Endothelial cell (in vitro differentiated cells): Measurements from ENCODE around the gene SIL1. TPM values are rescaled to one million over a fixed set of nuclear protein-coding genes. Genes with fewer than 3 reads are reported as not detected.

ENCODE experiments used
- DNase-seq: peaks from one replicate; pipeline ENCODE4 v3.0.0; 2021; ENCODE audit warnings: low spot score
- H3K27ac Mint-ChIP-seq: one replicate; pipeline ENCODE4 v1.8.0; 2021; ENCODE audit warnings: mixed read lengths, inconsistent platforms; ENCODE audit not compliant: unreplicated experiment
- H3K27me3 Mint-ChIP-seq: one replicate; pipeline ENCODE4 v1.8.0; 2021; ENCODE audit warnings: mild to moderate bottlenecking, moderate library complexity, mixed read lengths, inconsistent platforms; ENCODE audit not compliant: unreplicated experiment
- H3K36me3 Mint-ChIP-seq: one replicate; pipeline ENCODE4 v1.8.0; 2021; ENCODE audit warnings: mild to moderate bottlenecking, low read depth, mixed read lengths, inconsistent platforms; ENCODE audit not compliant: unreplicated experiment
- H3K4me1 Mint-ChIP-seq: one replicate; pipeline ENCODE4 v1.8.0; 2021; ENCODE audit warnings: mild to moderate bottlenecking, mixed read lengths, inconsistent platforms; ENCODE audit not compliant: unreplicated experiment
- H3K4me3 Mint-ChIP-seq: one replicate; pipeline ENCODE4 v1.8.0; 2021; ENCODE audit warnings: mild to moderate bottlenecking, mixed read lengths, inconsistent platforms; ENCODE audit not compliant: unreplicated experiment
- H3K9me3 Mint-ChIP-seq: one replicate; pipeline ENCODE4 v1.8.0; 2021; ENCODE audit warnings: mixed read lengths, inconsistent platforms; ENCODE audit not compliant: unreplicated experiment
- total RNA-seq: library from RNA; stranded (reverse); fragmentation: NEBNext Ultra II Directional; extraction: Animal tissue kit (Norgen Biotek cat#: 25700); gene quantifications from one replicate; pipeline ENCODE4 v1.2.1, GENCODE V29; 2021; ENCODE audit not compliant: unreplicated experiment
- TF ChIP-seq, protein P1 (sequence below): fragments of 200-600 bp; sonication (generic); IDR thresholded peaks from one replicate; pipeline ENCODE4 v1.5.0; 2021; ENCODE audit warnings: antibody characterized with exemption; ENCODE audit not compliant: unreplicated experiment

The SIL1 gene
- total RNA-seq, 1 donor from 2014 or later = 35.6 TPM

DNA sequence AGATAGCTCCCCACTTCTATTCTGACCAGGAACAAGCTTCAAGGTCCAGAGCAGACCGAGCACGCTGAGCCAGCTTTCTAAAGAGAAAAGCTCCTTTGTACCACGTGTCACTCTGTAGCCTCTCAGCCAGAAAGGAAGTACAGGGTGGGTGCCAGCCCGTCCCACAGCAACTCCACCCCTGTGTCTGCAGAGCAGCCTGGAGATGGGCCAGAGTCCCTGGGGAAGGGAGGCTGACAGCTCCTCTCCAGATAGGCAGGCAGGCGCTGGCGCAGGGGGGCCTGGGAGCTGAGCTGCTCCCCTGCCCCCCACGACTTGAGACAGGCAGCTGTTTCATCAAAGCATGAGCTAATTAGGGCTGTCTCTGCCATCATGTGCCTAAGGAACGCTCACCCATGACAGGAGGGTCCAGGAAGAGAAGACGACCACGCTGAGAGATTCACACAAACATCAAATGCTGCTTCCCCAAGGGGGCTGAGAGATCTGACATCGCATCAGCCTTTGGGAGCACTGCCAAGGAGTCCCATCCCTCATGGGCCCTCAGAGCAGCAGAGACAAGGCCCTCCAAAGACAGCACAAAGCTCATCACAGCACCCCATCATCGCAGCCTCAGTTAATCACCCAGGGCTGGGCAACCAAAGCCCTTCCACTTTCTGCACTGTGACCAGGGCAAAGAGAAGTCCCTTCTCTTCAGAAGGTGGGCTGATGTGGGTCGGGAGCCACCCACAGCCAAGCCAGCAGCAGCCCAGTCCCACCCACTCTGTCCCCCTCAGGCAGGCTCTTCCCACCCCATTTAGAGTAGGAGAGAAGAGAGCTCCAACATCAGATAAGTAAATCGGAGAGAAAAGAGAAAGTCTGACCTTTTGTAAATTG lies 244.5 kb downstream of the SIL1 start:
- no peak overlapping the region for H3K4me3 Mint-ChIP-seq
- H3K36me3 Mint-ChIP-seq = peaks cover 4% of the 10 kb centered on the region
- no peak overlapping the region for H3K27ac Mint-ChIP-seq
- TF ChIP-seq, protein P1, sequence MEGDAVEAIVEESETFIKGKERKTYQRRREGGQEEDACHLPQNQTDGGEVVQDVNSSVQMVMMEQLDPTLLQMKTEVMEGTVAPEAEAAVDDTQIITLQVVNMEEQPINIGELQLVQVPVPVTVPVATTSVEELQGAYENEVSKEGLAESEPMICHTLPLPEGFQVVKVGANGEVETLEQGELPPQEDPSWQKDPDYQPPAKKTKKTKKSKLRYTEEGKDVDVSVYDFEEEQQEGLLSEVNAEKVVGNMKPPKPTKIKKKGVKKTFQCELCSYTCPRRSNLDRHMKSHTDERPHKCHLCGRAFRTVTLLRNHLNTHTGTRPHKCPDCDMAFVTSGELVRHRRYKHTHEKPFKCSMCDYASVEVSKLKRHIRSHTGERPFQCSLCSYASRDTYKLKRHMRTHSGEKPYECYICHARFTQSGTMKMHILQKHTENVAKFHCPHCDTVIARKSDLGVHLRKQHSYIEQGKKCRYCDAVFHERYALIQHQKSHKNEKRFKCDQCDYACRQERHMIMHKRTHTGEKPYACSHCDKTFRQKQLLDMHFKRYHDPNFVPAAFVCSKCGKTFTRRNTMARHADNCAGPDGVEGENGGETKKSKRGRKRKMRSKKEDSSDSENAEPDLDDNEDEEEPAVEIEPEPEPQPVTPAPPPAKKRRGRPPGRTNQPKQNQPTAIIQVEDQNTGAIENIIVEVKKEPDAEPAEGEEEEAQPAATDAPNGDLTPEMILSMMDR = no peak
- H3K4me1 Mint-ChIP-seq = peaks cover 5% of the 10 kb centered on the region
- no peaks in the 10 kb centered on the region for H3K9me3 Mint-ChIP-seq
- no peak for DNase-seq
- peaks cover 15% of the 10 kb centered on the region for H3K27me3 Mint-ChIP-seq

DNA sequence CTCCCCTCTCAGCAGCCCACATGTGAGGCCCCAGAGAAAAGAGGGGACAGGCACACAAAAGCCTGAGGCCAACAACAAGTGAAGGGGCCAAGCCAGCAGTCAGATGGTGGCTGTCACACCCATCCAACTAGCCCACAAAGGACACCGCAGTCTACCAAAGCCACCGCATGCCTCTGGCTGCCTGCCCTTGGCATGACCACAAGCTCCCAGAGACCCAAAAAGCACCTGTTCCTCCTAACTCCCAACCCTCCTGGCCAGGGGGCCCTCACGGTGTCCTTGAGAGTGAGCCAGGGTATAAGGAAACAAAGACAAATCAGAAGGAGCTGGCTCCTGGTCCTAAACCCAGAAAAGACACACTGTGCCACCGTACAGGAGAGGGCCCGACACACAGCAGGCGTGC lies 245.2 kb downstream of the SIL1 start:
- peaks cover 22% of the 10 kb centered on the region for H3K27me3 Mint-ChIP-seq
- H3K4me1 Mint-ChIP-seq = peaks cover 12% of the 10 kb centered on the region
- no peak for DNase-seq
- TF ChIP-seq, protein P1 = no peak
- H3K9me3 Mint-ChIP-seq = no peaks in the 10 kb centered on the region
- H3K27ac Mint-ChIP-seq = no peak overlapping the region
- no peak overlapping the region for H3K4me3 Mint-ChIP-seq
- H3K36me3 Mint-ChIP-seq = peaks cover 5% of the 10 kb centered on the region

DNA sequence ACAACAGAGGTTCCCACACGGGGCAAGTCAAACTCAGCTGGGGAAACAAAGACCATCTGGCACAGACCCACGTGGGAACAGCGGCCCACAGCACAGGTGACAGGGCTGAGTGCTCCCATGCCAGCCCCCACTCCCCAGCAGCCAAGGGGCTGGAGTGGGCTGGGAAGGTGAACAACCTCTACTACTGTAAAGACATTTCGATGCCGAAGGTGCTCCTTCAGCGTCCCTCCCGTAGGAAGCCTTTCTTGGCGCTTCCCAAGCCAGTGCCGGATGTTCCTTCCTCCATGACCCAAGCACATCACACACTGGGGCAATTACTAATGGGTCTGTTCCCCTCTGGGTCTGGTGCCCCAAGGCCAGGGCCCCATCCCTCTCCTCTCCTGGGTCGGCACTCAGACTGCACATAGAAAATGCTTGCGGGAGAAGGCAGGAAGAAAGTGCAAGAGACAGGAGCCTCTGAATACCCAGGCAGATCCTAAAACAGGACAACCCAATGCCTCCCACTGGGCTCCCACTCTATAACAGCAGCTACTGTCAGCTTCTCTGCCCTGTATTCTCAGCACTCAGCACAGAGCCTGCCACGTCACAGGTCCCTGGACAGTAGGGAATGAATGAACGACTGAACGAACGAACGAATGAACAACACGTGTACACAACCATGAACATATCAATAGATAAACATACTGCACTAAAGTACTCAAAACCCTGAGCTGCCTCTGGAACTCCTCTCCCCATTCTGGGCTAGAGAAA lies 246.0 kb downstream of the SIL1 start:
- no peaks in the 10 kb centered on the region for H3K9me3 Mint-ChIP-seq
- H3K4me1 Mint-ChIP-seq = peaks cover 19% of the 10 kb centered on the region
- peaks cover 11% of the 10 kb centered on the region for H3K36me3 Mint-ChIP-seq
- no peak overlapping the region for H3K4me3 Mint-ChIP-seq
- no peak for DNase-seq
- no peak overlapping the region for H3K27ac Mint-ChIP-seq
- TF ChIP-seq, protein P1 = no peak
- H3K27me3 Mint-ChIP-seq = peaks cover 27% of the 10 kb centered on the region

DNA sequence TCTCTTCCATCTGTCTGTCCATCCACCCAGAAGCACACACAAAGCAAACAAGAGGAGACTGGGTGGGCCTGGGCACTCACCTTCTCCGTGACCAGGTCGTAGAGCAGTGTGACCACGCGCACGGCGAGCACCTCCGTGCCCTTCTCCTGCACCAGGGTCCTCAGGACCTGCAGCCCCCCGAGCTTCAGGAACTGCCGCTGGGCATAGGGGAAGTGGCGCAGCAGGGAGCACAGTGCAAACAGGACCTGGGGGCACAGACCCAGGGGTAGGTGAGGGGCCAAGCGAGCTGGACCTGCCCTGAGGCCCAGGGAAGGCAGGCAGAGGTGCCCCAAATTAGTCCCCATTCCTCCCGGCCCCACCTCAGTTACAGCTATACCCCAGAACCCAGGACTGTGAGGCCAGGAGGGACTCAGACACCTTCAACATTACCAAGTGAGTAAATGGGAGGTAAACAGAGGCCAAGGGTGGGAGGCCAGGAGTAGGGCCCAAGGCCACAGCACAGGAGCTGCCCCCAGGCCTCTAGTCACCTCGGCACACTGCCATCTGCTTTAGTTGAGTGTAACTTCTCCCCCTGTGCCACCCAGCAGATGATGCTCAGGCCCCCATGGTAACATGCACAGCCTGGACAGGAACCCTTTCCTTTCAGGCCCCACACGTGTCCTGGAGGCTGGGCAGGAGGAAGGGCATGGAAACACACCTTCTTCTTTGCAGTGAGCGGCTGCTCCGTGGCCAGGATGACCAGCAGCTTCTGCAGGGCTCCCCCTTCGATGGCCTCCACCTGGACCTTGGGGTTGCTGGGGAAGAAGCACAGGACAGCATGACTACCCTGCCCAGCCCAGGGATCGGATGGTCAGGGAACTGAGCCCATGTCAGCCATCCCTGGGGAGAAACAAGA lies 246.8 kb downstream of the SIL1 start:
- Mint-ChIP-seq H3K27me3 (peaks cover 27% of the 10 kb centered on the region), H3K36me3 (peaks cover 11% of the 10 kb centered on the region), H3K4me3 (peak overlapping the region; percentile 28), H3K9me3 (no peaks in the 10 kb centered on the region), H3K27ac (no peak overlapping the region), H3K4me1 (peaks cover 19% of the 10 kb centered on the region)
- no peak for DNase-seq
- TF ChIP-seq, protein P1 = no peak
